LHCN-M2 (cell line): ENCODE data around the gene ARHGAP11A. TPM values are rescaled to one million over a fixed set of nuclear protein-coding genes. Genes with fewer than 3 reads are reported as not detected.
"Not testable (repeated sequence)": the region's sequence is repeated elsewhere in the genome, so short reads cannot be mapped to it uniquely, and the experiment has no call there.

ENCODE experiments used
- DNase-seq: peaks from one replicate; pipeline ENCODE4 v3.0.0-alpha.2; 2012; ENCODE audit warnings: low read depth
- polyA plus RNA-seq: library from polyadenylated mRNA; unstranded; fragments of >200 nt; gene quantifications from one replicate; pipeline ENCODE4 v1.2.1, GENCODE V29; 2012; ENCODE audit warnings: missing spikeins
- total RNA-seq: library from RNA; depleted of rRNA; stranded (reverse); fragments of >200 nt; gene quantifications from 2 replicates; pipeline ENCODE4 v1.2.3, GENCODE V29; 2014; rRNA removed

Gene ARHGAP11A
- total RNA-seq, result 61.6 and 65.3 TPM in 2 replicates
- 25.5 TPM for polyA plus RNA-seq

- DNase-seq, result peak; percentile 83
These were observed at the start of gene ARHGAP11A for GRCh38 chr15:32615051-32615870. ARHGAP11A (plus strand) TSS chr15:32615504; CDS start chr15:32616212, 708 bp downstream.

- DNase-seq, result not testable (repeated sequence)
These were observed 46.3 kb upstream of the ARHGAP11A start for GRCh38 chr15:32568988-32569387.

- DNase-seq, result not testable (repeated sequence)
These were observed 36.8 kb upstream of the ARHGAP11A start for GRCh38 chr15:32578482-32578881.

- not testable (repeated sequence) for DNase-seq
These were observed 29.5 kb upstream of the ARHGAP11A start for GRCh38 chr15:32585844-32586243.

- DNase-seq, result not testable (repeated sequence)
These were observed 22.2 kb upstream of the ARHGAP11A start, which contains the start of gene GOLGA8N for GRCh38 chr15:32593151-32593550. GOLGA8N (plus strand) TSS chr15:32593456.

GRCh38 chr15:32609518-32609917 lies 5.8 kb upstream of the ARHGAP11A start:
- not testable (repeated sequence) for DNase-seq

- DNase-seq, result peak; percentile 55
These were observed 4.6 kb upstream of the ARHGAP11A start for GRCh38 chr15:32610719-32611118.

- not testable (repeated sequence) for DNase-seq
These were observed 623 bp upstream of the ARHGAP11A start for GRCh38 chr15:32614712-32615050.

GRCh38 chr15:32615871-32616426 lies 645 bp downstream of the ARHGAP11A start:
- DNase-seq, result not testable (repeated sequence)

- no peak for DNase-seq
These were observed 21.1 kb downstream of the ARHGAP11A start for GRCh38 chr15:32636410-32636809.

GRCh38 chr15:32636908-32637567 lies 21.7 kb downstream of the ARHGAP11A start:
- DNase-seq, result no peak

- DNase-seq, result no peak
These were observed 22.4 kb downstream of the ARHGAP11A start for GRCh38 chr15:32637704-32638103.

- DNase-seq, result no peak
These were observed 26.3 kb downstream of the ARHGAP11A start, which contains the start of gene SCG5 for GRCh38 chr15:32641517-32642059. SCG5 (plus strand) TSS chr15:32641710; CDS start chr15:32643593, 1,883 bp downstream.

GRCh38 chr15:32642667-32643435 lies 27.5 kb downstream of the ARHGAP11A start:
- DNase-seq, result no peak

- no peak for DNase-seq
These were observed 28.7 kb downstream of the ARHGAP11A start for GRCh38 chr15:32643907-32644445.

GRCh38 chr15:32646291-32646690 lies 31.0 kb downstream of the ARHGAP11A start:
- no peak for DNase-seq

- peak; percentile 48 for DNase-seq
These were observed 34.0 kb downstream of the ARHGAP11A start for GRCh38 chr15:32649342-32649741.

GRCh38 chr15:32651229-32651837 lies 36.0 kb downstream of the ARHGAP11A start:
- peak; percentile 75 for DNase-seq

GRCh38 chr15:32652178-32652577 lies 36.9 kb downstream of the ARHGAP11A start:
- DNase-seq, result no peak

- peak; percentile 50 for DNase-seq
These were observed 40.8 kb downstream of the ARHGAP11A start for GRCh38 chr15:32656091-32656490.
